Measurements from ENCODE around the gene NLRP12.
A peak's percentile ranks its signal among the peaks of the same experiment; 100 is the strongest.
"Not testable (repeated sequence)": the region's sequence is repeated elsewhere in the genome, so short reads cannot be mapped to it uniquely, and the experiment has no call there.

The NLRP12 gene, protein sequence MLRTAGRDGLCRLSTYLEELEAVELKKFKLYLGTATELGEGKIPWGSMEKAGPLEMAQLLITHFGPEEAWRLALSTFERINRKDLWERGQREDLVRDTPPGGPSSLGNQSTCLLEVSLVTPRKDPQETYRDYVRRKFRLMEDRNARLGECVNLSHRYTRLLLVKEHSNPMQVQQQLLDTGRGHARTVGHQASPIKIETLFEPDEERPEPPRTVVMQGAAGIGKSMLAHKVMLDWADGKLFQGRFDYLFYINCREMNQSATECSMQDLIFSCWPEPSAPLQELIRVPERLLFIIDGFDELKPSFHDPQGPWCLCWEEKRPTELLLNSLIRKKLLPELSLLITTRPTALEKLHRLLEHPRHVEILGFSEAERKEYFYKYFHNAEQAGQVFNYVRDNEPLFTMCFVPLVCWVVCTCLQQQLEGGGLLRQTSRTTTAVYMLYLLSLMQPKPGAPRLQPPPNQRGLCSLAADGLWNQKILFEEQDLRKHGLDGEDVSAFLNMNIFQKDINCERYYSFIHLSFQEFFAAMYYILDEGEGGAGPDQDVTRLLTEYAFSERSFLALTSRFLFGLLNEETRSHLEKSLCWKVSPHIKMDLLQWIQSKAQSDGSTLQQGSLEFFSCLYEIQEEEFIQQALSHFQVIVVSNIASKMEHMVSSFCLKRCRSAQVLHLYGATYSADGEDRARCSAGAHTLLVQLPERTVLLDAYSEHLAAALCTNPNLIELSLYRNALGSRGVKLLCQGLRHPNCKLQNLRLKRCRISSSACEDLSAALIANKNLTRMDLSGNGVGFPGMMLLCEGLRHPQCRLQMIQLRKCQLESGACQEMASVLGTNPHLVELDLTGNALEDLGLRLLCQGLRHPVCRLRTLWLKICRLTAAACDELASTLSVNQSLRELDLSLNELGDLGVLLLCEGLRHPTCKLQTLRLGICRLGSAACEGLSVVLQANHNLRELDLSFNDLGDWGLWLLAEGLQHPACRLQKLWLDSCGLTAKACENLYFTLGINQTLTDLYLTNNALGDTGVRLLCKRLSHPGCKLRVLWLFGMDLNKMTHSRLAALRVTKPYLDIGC

DNA sequence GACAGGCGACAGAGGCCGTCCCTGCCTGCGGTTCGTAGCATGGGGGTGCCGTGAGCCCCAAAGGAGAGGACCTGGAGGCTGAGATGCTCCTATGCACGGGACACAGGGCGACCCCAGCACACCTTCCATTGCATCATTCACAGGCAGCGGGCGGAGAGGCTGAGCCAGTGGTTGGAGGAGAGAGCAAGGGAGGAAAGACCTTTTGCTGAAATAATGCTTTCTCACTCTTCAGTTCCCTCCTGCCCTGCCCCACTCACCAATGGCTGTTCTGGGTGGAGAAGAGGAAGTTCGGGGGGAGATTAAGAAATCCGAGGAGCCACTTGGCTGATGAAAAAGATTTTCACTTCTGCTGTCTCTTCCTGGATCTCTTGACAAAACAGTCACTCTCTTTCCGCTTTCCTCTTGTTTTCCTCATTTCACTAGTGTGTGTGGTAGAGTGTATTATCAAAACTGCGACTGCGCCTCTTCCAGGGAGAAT, at the start of gene NLRP12:
Gene NLRP12 (minus strand): TSS at position 181 of the 478 bp plus-strand sequence. CDS start 140 bp downstream, at position 41.
- DNase-seq (ENCODE audit: low read depth in 2 of 3, low spot score in 1 of 3) = no peak

DNA sequence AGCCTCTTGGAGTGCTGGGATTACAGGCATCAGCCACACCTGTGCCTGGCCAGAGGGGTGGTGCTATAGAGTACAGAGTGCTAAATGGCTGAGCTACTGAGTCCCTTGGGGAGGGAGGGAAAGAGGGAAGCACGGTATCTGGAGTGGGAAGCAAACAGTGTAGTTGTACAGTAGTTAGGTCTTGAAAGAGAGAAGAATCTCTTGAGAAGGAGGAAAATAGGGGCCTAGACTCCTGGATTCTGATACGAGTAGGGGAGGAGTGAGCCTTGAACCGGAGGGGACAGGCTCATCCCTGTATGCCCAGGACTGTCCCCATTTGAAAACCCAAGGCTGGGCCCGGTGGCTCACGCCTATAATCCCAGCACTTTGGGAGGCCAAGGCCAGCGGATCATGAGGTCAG, 48.6 kb upstream of the NLRP12 start:
- DNase-seq (ENCODE audit: low read depth in 2 of 3, low spot score in 1 of 3) = no peak

DNA sequence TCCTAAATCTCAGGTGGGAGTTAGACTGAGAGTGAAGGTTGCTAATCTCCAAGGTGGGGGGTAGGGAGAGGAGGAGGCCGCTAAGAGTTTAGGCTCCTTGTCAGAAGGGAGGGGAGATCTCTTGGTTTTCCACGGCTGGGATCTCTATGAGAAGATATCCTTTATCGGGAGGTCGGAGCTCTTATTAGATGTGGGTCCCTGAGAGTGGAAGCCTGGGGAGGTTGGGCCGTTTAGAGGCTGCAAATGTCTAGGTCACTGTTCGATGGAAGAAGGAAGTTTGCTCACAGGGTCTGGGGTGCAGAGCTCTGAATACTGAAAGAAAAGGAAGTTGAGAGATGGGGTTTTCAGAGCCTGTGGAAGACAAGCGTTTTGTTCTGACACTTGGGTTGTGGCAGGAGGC, 47.3 kb upstream of the NLRP12 start:
- no peak for DNase-seq (ENCODE audit: low read depth in 2 of 3, low spot score in 1 of 3)

DNA sequence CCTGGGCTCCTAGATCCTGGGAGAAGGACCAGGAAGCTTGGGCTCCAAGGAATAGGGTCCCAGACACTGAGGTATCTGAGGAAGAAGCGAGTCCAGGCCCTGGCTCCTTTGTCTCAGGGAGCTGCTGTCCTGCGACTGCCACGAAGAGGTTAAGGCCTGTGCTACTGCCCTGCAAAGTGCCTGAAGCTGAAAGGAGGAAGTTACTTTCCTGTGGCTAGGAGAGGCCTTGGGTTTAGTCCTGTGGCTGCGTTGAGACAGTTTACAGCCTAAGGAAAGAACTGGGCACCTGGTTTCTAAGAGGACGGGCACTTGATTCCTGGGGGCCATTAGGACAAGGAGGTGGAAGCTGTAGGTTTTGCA, 46.4 kb upstream of the NLRP12 start:
- no peak for DNase-seq (ENCODE audit: low read depth in 2 of 3, low spot score in 1 of 3)

DNA sequence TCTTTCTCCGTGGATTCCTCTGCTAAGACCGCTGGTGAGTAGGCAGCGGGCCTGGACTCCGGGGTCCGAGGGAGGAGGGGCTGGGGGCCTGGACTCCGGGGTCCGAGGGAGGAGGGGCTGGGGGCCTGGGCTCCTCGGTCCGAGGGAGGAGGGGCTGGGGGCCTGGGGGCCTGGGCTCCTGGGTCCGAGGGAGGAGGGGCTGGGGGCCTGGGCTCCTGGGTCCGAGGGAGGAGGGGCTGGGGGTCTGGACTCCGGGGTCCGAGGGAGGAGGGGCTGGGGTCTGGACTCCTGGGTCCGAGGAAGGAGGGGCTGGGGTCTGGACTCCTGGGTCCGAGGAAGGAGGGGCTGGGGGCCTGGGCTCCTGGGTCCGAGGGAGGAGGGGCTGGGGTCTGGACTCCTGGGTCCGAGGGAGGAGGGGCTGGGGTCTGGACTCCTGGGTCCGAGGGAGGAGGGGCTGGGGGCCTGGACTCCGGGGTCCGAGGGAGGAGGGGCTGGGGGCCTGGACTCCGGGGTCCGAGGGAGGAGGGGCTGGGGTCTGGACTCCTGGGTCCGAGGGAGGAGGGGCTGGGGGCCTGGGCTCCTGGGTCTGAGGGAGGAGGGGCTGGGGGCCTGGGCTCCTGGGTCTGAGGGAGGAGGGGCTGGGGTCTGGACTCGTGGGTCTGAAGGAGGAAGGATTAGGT, 45.8 kb upstream of the NLRP12 start:
- not testable (repeated sequence) for DNase-seq (ENCODE audit: low read depth in 2 of 3, low spot score in 1 of 3)

DNA sequence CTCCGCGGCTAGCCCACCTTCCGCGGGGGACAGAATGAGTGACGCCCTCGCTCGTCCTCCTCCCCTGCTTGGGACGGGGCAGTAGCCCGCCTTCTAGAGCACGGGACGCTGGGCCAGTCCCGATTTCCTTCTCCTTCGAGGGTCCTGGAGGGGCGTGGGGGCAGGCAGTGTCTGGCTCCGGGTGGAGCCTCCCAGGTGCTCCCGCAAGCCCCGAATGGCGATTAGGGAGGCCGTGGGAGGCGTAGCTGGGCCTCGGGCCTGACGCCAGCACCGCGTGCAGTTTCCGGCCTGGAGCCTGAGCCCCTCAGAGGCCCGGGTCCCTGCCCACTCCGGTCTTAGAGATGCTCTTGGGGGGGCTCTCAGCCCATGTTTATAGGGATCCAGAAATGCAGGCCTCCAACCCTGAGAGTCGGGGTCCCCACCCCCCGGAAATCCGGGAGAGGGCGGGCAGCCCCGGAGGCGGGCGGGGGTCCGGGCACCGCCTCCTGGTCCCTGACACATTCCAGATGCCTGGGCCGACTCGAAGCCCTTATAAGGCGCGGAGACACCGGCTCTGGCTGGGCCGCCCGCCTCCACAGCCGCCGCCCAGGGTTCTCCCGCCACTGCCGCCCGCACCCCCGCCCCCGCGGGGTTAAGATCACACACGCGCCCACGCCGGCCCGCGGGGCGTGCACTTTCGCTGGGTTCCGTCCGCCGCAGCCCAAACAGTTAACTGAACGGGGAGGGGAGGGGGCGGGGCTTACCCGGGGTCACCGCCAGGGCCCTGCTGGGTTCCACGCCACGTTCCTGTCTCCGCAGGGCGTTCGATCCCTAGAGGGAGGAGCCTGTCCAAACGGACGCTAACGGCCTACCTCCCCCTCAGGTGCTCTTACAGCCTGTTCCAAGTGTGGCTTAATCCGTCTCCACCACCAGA, 45.0 kb upstream of the NLRP12 start:
- peak; percentile 73 to 81 (median 75) for DNase-seq (ENCODE audit: low read depth in 2 of 3, low spot score in 1 of 3)

DNA sequence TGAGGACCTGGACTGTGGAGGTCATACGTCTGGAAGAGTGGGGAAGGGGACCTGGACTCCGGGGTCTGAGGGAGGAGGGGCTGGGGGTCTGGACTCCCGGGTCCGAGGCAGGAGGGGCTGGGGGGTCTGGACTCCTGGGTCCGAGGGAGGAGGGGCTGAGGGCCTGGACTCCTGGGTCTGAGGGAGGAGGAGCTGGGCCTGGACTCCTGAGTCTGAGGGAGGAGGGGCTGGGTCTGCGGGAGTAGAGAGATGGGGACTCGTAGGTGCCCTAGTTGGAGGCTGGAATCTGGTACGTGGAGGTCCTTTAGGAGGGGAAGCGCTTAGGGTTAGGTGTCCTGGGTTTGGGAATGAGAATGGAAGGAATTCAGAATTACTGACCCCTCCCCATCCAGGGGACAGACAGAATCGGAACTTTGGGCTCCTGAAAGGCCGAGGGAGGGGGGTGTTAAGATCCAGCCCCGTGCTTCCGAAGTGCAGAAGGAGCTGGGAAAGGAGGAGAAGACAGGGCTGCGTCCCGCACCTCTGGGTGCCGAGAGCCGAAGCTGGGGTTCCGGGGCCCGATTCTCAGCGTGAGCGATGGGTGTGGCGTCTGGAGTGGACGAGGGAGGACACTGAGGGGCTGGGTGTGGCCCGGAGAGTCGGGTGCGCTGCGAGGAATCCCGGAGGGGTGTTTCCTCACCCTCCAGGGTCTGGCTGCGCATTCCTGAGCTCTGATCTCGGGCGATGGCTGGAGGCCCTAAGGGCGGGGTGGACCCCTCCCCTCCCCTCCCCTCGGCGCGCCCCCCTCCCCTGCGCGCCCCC, 44.2 kb upstream of the NLRP12 start:
- no peak for DNase-seq (ENCODE audit: low read depth in 2 of 3, low spot score in 1 of 3)

DNA sequence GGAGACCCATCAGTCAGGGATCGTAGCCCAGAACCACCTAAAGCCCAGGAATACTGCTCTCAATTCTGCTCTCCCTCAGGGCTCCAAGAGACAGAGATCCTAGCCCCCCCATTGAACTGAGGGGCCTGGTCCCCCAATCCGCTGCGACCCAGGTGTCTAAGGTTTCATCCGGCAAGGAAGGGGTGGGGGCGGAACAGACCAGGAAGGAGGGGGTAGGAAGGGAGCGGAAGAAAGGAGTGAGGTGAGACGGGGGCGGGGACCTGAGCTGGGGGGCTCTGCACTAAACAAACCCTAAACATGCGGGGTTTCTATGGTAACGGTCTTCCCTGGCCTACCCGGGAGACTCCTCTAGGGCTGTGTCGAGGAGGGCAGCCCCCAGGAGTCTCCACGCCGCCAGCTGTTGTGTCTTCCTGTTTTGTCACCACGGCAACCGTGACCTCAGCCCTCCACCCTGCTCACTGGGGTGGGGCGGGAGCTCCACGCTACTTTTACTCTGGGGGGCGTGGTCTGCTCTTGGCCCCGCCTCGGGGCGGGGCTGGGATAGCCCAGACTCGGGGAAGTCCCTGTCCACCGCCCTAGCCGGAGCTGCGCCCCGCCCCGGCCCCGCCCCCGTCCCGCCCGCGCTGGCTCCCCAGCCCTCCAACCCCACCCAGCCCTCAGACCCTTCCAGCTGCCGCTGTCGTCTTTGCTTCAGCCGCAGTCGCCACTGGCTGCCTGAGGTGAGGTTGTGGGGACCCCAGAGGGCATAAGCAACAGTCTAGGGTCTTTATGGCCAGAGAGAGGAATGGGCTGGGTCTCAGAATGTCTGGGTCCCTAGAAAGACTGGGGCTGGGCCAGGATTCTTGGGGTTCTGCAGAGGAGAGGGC, 43.3 kb upstream of the NLRP12 start, which contains the start of gene MYADM:
Gene MYADM (plus strand): TSS at position 659 of the 866 bp plus-strand sequence. CDS start 5,647 bp downstream, outside the sequence.
- peak; percentile 96 to 99 (median 97) for DNase-seq (ENCODE audit: low read depth in 2 of 3, low spot score in 1 of 3)

DNA sequence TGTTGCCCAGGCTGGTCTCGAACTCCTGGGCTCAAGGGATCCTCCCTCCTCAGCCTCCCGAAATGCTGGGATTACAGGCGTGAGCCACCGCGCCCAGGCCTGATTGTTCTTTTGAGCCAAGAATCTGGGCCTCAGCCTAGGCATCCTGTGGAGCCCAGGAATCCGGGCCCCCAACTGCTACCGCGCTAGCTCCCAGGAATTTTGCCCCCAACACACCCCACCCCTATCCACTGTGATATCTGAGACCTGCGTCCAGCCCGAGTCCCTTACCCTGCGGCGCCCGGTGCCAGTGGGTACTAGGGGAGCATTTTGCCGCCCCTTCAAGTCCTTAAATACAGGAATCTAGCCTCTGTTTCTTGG, 42.7 kb upstream of the NLRP12 start:
- no peak for DNase-seq (ENCODE audit: low read depth in 2 of 3, low spot score in 1 of 3)

DNA sequence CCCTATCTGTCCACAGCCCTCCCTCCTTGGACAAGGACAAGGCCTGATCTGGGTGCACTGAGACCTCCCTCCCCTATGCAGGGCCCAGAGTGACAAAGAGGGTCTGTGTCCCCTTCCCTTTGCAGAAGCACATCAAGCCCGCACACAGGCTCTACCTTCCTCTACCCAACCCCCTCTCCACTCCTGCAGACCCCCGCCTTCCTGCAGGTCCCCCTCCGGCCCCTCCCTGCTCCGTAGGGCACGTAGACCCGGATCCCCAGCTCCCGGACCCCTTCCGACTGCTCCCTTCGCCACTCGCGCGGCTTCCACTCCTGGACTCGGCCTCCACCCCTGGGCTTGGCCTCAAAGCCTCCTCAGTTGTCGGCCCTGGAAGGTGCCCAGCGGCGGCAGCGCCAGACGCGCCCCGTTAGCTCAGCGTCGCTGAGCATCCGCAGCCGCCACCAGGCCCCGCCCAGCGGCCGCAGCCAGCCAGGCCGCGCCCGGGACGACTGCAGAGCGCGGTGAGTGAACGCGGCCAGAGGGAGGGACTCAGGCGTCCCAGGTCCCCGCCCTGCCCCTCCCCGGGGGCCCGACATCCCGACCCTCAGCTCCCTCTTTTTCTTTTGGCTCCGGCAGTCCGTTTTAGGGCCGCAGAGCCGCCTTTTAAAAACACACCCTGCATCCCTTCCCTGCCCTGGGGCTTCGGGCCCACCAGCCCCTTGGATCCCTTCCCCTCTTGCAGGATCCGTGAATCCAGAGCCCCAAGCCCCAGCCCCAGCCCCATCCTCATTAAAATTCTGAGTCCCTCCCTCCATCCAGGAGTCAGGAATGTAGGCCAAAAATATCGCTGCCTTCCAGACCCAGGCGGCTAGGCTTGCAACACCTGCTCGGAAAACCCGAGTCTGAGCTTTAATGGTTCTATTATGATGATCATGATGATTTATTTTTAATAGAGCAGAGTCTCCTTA, 42.1 kb upstream of the NLRP12 start:
- DNase-seq (ENCODE audit: low read depth in 2 of 3, low spot score in 1 of 3) = peak in 1 of 3 donors; percentile 67

DNA sequence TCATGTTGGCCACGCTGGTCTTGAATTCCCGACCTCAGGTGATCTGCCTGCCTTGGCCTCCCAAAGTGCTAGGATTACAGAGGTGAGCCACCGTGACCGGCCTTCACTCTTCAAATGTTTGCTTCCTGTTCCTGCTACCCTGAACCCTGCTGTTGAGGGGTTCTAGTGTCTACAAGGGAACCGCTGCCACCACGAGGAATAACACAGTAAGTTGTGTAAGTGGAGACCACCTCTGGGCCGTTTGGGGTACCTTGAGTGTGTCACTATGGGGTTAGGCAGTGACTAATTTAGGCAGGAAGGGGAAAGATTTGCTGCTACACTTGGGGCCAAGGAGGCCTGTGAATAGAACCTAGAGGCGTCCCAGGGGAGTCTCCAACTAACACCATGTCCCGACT, 41.4 kb upstream of the NLRP12 start:
- DNase-seq (ENCODE audit: low read depth in 2 of 3, low spot score in 1 of 3) = no peak

DNA sequence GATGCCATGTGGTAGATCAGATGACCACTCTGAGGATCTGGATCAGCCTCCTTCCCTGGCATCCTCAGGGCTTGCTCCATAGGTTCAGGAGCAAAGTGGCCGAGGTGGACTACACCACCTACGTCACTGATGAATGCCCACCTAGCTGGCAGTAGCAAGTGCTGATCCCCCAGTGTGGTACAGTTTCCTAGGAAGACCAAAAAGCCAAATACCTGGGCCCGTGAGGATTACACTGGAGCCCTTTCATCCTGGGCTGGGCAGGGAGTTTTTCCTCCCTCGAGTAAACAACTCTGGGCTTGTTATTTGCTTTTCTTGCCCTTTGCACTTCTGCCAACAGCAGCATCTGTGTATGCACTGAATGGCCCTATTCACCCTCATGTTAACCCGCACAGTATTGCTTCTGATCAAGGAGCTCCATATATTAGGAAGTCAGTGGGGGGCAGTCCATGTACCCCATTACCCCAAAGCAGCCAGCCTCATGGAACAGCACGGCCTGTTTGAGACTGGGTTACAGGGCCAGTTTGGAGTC, 40.3 kb upstream of the NLRP12 start:
- DNase-seq (ENCODE audit: low read depth in 2 of 3, low spot score in 1 of 3) = no peak

DNA sequence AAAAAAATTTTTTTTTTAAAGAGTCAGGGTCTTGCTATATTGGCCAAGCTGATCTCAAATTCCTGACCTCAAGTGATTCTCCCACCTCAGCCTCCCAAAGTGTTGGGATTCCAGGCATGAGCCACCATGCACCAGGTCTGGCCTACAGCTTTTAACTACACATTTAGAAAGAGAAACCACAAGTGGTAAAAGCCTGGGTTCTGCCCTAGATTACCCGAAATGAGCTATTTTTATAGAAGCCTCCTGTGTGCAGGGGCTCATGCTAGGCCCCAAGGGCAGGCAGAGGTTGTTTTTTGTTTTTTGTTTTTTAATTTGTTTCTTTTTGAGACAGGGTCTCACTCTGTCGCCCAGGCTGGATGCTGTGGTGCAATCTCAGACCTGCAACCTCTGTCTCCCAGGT, 29.6 kb upstream of the NLRP12 start:
- DNase-seq (ENCODE audit: low read depth in 2 of 3, low spot score in 1 of 3) = no peak

DNA sequence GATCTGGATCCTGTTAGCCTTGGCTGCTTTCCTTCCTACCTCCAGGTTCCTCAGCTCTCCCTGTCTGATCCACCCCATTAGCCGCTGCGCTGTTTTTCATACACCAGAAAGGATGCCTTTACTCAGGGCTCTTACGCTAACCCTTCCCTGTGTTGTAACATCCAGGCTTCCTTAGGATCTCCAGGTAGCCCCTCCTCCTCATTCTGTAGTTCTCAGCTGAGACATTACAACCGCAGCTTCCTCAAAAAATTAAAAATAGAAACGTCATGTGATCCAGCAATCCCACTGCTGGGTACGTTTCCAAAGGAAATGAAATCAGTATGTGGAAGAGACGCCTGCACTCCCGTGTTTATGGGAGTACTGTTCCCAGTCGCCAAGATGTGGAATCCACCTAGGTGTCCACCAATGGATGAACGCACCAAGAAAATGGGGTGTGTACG, 25.1 kb upstream of the NLRP12 start:
- no peak for DNase-seq (ENCODE audit: low read depth in 2 of 3, low spot score in 1 of 3)

DNA sequence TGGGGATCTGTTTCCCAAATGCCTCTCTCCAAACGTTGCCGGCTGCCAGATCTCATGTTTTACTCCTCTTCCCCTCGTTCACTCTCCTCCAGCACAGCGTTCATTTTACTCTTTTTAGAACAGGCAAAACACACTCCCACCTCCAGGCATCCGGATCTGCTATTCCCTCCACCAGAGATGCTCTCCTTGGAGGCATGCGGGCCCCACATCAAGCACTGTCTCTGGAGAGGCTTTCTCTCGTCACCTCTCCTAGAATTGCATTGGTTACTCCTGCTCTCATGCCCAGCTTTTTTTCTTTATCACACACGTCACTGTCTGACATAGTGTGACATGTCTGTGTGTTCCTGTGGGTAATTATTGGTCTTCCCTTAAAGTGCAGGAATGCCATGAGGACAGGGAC, 23.4 kb upstream of the NLRP12 start:
- DNase-seq (ENCODE audit: low read depth in 2 of 3, low spot score in 1 of 3) = no peak

DNA sequence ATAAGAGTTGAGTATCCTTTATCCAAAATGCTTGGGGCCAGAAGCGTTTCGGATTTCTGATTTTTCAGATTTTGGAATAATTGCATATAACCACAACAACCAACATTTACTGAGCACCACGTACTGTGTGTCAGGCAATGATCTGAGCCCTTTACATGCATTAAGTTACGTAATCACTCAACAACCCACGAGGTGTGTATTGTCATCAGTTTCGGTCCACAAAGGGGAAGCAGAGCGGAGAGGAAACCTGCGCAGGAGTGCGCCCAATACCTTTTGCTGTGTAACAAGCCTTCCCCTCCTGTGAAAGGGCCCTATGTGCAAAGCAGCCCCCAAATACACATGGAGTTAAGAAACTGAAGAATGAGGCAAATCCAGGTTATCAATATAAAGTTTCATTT, 20.7 kb upstream of the NLRP12 start:
- no peak for DNase-seq (ENCODE audit: low read depth in 2 of 3, low spot score in 1 of 3)

DNA sequence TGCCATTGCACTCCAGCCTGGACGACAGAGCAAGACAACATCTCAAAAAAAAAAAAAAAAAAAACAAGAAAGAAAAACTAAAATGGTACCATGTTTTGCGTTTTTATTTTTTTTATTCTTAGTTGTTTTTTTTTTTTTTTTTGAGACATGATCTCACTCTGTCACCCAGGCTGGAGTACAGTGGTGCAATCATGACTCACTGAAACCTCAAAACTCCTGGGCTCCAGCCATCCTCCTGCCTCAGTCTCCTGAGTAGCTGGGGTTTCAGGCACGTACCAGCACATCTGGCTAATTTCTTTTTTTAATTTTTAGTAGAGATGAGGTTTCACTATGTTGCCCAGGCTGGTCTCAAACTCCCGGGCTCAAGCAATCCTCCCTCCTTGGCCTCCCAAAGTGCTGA, 16.8 kb upstream of the NLRP12 start:
- DNase-seq (ENCODE audit: low read depth in 2 of 3, low spot score in 1 of 3) = not testable (repeated sequence)

Measured in stimulated activated CD4-positive, alpha-beta T cell treated with anti-CD3 and anti-CD28 coated beads, Interleukin-12 subunit alpha, Interleukin-12 subunit beta, amount 100 ng/mL, for 48 hours (primary cell).